Measurements from ENCODE around the gene ZNF182. TPM values are rescaled to one million over a fixed set of nuclear protein-coding genes. Genes with fewer than 3 reads are reported as not detected.

Gene ZNF182
- total and polyA plus RNA-seq, 2 of the 13 experiments (the other 11 are each of a cell fraction or from before 2014, with no cell fraction given), result 2.1 to 4.5 TPM

GRCh38 chrX:48003367-48003757 is 427 bp downstream of the ZNF182 start:
- no peaks in the 10 kb centered on the region for H4K20me1 ChIP-seq (ENCODE audit: insufficient read depth, low read length)
- peaks cover 18% of the 10 kb centered on the region for H3K4me1 ChIP-seq (ENCODE audit: insufficient read depth, low read length)
- in situ Hi-C loops (cut with HindIII; ENCODE audit: extremely low pct_ligation_motif_present, low pct_unique_long_range_greater_than_20kb) (no loop called here), intact Hi-C loops (cut with micrococcal nuclease; ENCODE audit: unreplicated experiment) (no loop called here)
- DNase-seq (ENCODE audit: low spot score) (no peak), ATAC-seq (peak; percentile 22; the same call in 2 of the 3 replicates), FAIRE-seq (no peak)
- H3K4me2 ChIP-seq (ENCODE audit: low read depth, low read length), result peak overlapping the region; percentile 63
- WGBS (ENCODE audit: low lambda C conversion rate), result 2% methylated on average over 17 of the region's 18 CpGs
- H3K36me3 ChIP-seq (replicated peaks in 1 of 2; ENCODE audit: control insufficient read depth in 1 of 2, insufficient read depth in 2 of 2, low read length in 2 of 2), result no peaks in the 10 kb centered on the region
- CTCF ChIA-PET (ENCODE audit: low intra/inter-chr PET ratio, low total read pairs), result no interaction called here
- no peak overlapping the region for H2AFZ ChIP-seq (ENCODE audit: low read length)
- no peaks in the 10 kb centered on the region for H3K9me3 ChIP-seq (ENCODE audit: low read length)
- H3K79me2 ChIP-seq (ENCODE audit: insufficient read depth, low read length), result peaks cover 7% of the 10 kb centered on the region
- POLR2A ChIA-PET, result no interaction called here
- peak overlapping the region; percentile 67 to 79 (median 71) for H3K4me3 ChIP-seq (replicated peaks in 1 of 3; ENCODE audit: insufficient read depth in 1 of 3, low read depth in 2 of 3, low read length in 3 of 3)
- H3K9ac ChIP-seq (ENCODE audit: insufficient read depth, low read depth, low read length), result peak overlapping the region; percentile 77
- BruUV-seq (replicated peaks), result TSS peak; percentile 75
- no peaks in the 10 kb centered on the region; a peak in 1 of 5 replicates for H3K27me3 ChIP-seq (ENCODE audit: control insufficient read depth in 1 of 2, insufficient read depth in 2 of 2, low read length in 2 of 2)
- TF ChIP-seq PATZ1 (CRISPR knock-in tag; IDR thresholded peaks at IDR 0.05), result peak; percentile 38
- TF ChIP-seq SIX1 (CRISPR knock-in tag; IDR thresholded peaks at IDR 0.05; ENCODE audit: borderline replicate concordance), result no peak
- H3K27ac ChIP-seq (ENCODE audit: extremely low read length, insufficient read depth, low read length), result peak overlapping the region; percentile 70

DNA sequence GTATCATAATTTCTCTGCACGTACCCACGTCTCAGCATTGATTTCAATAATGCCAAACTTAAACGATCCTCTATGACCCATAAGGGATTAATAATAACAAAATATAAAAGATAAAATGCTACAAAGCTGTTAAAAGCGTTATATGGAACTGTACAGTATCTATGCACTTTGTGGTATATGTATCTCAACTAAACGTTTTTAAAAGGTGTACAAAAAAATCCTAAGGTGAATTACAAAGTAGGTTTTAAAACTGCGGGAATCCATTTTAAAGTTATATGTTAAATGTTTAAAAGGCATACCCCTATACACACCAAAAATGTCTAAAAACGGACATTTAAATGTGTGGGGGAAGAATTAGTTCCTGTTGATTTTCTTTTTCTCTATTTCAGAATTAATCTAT is 860 bp downstream of the ZNF182 start:
- POLR2A ChIA-PET, result no interaction called here
- Histone ChIP-seq H3K9me3 (ENCODE audit: low read length) (no peaks in the 10 kb centered on the region), H3K79me2 (ENCODE audit: insufficient read depth, low read length) (peaks cover 7% of the 10 kb centered on the region), H2AFZ (ENCODE audit: low read length) (no peak overlapping the region), H3K27me3 (ENCODE audit: control insufficient read depth in 1 of 2, insufficient read depth in 2 of 2, low read length in 2 of 2) (no peaks in the 10 kb centered on the region; a peak in 1 of 5 replicates), H3K4me3 (replicated peaks in 1 of 3; ENCODE audit: insufficient read depth in 1 of 3, low read depth in 2 of 3, low read length in 3 of 3) (peak overlapping the region; percentile 67 to 79 (median 71); a peak in 4 of 6 replicates), H3K4me1 (ENCODE audit: insufficient read depth, low read length) (peaks cover 18% of the 10 kb centered on the region), H4K20me1 (ENCODE audit: insufficient read depth, low read length) (no peaks in the 10 kb centered on the region), H3K36me3 (replicated peaks in 1 of 2; ENCODE audit: control insufficient read depth in 1 of 2, insufficient read depth in 2 of 2, low read length in 2 of 2) (no peaks in the 10 kb centered on the region), H3K4me2 (ENCODE audit: low read depth, low read length) (peak overlapping the region; percentile 63), H3K27ac (ENCODE audit: extremely low read length, insufficient read depth, low read length) (no peak overlapping the region), H3K9ac (ENCODE audit: insufficient read depth, low read depth, low read length) (peak overlapping the region; percentile 77; the same call in 1 of the 2 replicates)
- no peak for FAIRE-seq
- 39% methylated on average over 7 of the region's 7 CpGs for WGBS (ENCODE audit: low lambda C conversion rate)
- BruUV-seq (replicated peaks), result no TSS peak
- in situ Hi-C loops (cut with HindIII; ENCODE audit: extremely low pct_ligation_motif_present, low pct_unique_long_range_greater_than_20kb), result no loop called here
- no peak for TF ChIP-seq ZNF326 (CRISPR knock-in tag; IDR thresholded peaks at IDR 0.05; ENCODE audit: borderline replicate concordance)
- CTCF ChIA-PET (ENCODE audit: low intra/inter-chr PET ratio, low total read pairs), result no interaction called here
- ATAC-seq, result no peak
- DNase-seq (ENCODE audit: low spot score), result no peak
- intact Hi-C loops (cut with micrococcal nuclease; ENCODE audit: unreplicated experiment), result no loop called here
